COR-L47 (cell line): ENCODE measurements around the gene CCDC170.
"Not testable (repeated sequence)": the region's sequence is repeated elsewhere in the genome, so short reads cannot be mapped to it uniquely, and the experiment has no call there.

ENCODE experiments used
- DNase-seq: peaks from one replicate; lab custom pipeline; 2025; lab: John Stamatoyannopoulos, UW

The CCDC170 gene

DNA sequence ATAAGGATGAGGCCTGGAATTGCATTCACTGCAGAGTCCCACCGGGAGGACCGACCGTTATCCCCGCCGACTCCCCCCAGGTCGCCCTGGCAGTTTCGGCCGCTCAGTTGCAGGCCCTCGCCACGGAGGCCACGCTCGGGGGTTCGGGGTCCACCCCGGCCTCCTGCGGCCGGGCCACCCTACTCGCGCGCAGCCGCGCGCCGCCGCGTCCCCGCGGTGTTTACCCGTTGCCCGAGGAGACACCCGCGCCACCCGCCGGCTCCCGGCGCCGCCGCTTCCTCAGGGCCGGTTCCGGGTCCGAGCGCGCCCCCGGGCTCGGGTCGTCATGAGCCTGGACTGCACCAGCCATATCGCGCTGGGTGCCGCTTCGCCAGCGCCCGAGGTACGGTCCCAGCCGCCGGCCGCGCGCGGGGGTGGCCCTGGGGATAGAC is at the start of gene CCDC170:
Gene CCDC170, plus strand, starts transcription at position 214 of the 431 bp plus-strand sequence. Its CDS starts 112 bp downstream, at position 326.
- no peak for DNase-seq

GRCh38 chr6:151445482-151445881 is 48.3 kb upstream of the CCDC170 start:
- no peak for DNase-seq

DNA sequence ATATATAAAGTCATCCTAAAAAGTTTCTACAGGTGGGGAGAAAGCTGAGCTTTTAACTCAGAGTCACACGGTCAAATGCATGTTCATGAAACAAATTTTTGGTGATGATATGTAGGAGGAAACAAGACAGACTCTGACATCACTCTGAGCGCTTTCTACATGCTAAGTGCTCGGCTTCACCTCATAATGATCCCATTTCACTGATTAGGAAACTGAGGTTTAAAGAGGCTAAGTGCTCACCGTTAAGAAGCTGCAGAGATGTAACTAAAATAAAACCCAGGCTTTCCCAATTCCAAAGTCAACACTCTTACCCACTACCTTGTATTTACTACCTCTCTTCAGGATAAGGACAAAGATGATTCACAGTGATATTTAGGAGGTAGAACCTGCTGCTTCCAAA is 46.6 kb upstream of the CCDC170 start:
- DNase-seq = no peak

- DNase-seq = no peak
These were observed 45.2 kb upstream of the CCDC170 start for GRCh38 chr6:151448623-151449022.

GRCh38 chr6:151450928-151451327 is 42.9 kb upstream of the CCDC170 start:
- DNase-seq = not testable (repeated sequence)

DNA sequence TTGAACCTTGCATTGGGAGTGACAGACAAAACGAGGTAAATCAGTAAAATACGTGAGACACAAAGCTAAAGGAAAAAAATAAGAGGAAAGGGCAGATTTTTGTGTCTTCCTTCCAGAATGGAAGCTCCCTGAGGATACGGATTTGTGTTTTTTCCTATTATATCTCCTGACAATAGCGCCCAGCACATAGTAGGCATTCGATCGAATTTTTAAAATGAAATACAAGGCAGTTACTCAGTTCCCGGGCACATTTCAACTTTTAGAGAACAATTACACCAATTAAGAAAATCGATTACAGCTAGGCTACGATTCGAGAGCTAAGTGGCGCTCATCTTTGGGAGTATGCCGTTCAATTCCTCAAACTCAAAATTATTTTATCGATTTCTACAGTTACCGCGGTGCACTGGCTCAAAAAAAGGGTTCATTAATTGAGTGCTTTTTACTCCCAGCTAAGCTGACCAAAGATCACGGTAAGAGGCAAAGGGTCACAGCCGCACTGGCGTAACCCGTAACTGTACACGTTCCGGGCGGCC is 42.3 kb upstream of the CCDC170 start:
- DNase-seq = no peak

- peak; percentile 96 for DNase-seq
These were observed 41.7 kb upstream of the CCDC170 start, which contains the start of gene RMND1 for GRCh38 chr6:151451950-151452749. Gene RMND1 (minus strand): TSS chr6:151452126. CDS start chr6:151445811, 6,315 bp downstream.

- DNase-seq = no peak
These were observed 40.9 kb upstream of the CCDC170 start for GRCh38 chr6:151452750-151453427.

DNA sequence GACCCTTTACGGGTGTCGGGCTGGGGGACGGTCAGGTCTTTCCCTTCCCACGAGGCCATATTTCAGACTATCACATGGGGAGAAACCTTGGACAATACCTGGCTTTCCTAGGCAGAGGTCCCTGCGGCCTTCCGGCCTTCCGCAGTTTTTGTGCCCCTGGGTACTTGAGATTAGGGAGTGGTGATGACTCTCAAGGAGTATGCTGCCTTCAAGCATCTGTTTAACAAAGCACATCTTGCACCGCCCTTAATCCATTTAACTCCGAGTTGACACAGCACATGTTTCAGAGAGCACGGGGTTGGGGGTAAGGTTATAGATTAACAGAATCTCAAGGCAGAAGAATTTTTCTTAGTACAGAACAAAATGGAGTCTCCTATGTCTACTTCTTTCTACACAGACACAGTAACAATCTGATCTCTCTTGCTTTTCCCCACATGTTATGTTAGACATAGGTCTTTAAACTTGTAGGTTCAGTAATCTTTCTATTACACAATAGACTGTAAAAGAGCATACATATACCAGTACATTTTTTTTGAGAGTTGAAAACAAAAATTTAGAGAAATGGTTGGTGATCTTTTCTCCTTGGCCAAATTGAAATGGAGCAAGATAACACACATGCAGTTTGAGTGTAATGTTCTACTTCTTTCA is 37.9 kb upstream of the CCDC170 start:
- not testable (repeated sequence) for DNase-seq

DNA sequence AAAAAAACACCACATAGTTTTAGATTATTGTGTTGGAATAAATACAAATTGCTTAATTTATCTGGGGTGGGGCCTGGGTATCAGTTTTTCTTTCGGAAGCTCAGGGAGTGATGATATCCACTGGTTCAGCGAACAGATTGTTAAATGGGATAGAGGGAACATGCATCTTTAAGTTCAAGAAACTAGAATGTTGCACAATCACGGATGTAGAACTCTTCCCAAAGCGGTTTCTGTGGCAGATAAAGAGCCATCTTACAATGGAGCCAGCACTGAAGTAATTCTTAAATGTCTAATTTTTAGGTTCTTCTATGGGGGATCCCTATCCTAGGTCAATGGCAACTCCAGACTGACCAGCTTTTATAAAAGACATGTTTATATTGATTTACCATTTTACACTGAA is 32.1 kb upstream of the CCDC170 start:
- no peak for DNase-seq

DNA sequence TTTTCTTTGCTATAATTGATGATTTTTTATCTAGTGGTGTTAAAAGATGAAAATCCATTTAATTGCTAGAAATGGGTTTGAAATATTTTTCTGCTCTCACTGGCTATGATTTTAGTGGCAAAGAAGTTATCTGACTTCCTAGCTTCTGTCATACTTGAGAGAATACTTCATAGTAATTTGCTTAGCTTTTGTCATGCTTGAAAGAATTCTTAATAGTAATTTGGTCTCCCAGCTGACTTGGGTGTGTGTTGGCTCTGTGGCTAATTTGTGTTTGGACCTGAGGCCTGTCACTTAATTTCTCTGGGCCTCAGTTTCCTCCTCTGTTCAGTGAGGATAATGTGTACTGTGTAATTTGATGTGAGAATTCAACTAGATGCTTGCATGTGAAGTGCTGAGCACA is 29.1 kb upstream of the CCDC170 start:
- DNase-seq = no peak

DNA sequence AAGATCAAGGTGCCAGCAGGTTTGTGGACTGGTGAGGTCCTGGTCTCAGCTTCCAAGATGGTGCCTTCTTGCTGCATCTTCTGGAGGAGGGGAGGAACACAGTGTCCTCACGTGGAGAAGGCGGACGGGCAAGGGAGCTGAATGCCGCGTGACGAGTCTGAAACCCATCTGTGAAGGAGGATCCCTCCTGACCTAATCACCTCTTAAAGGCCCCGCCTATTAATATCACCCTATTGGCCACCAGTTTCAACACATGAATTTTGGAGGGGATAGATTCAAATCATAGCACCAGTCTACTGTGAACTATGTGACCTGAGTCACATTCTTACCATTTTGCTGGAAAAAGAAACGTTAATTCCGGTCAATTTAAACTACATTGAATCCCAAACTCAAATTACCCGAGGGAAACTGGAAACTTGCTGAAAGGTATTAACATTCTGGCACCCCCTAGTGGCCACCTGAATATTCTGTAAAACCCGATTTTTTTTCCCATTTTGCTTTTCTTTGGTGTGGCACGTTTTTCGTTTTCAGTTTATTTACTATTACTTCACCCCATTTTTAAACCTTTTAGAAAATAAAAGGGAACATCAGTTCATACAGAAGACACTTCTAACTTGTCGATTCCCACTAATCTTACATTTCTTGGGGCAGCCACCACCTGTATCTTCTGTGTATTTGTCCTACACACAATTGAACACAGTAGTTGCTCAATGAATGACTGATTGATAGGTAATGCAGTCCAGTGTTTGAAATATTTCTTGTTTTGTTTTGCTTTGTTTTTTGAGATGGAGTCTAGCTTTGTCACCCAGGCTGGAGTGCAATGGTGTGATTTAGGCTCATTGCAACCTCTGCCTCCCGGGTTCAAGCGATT is 17.9 kb upstream of the CCDC170 start:
- no peak for DNase-seq

GRCh38 chr6:151477726-151478125 is 16.1 kb upstream of the CCDC170 start:
- no peak for DNase-seq

DNA sequence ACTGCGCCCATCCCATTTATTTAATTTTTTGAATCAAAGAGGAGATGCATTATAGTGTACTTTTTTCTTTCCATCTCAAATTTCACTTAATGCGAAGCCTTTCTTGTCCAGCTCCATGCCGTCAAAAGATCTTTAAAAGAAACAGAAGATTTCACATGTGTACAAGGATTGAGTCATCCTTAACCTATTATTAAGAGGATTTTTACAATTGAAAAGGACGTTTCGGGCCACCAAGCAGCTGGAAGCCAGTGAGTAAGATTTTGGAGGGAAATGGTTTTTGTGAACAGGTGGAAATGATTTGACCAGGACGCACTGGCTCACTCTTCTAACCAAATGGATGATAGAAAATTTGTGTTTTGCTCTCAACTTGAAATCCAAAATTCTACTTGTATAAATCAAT is 15.1 kb upstream of the CCDC170 start:
- DNase-seq = no peak

DNA sequence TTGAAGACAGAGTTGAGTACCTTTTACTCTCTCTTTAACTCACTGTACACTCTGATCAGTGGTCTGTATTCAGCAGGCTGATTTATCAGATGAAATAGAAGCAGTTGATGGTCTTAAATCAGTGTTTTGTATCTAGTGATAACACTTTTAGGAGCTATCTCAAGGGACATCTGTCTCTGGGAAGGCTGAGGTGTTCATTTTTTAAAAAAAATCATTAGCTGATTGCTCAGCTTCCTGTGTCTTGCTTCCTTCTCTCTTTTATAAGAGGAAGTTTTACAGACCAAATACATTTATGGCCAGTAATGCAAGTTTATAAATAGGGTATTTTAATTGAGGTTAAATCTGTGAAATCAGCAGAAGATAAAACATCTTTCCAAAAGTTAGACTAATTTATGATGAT is 12.0 kb upstream of the CCDC170 start:
- DNase-seq = no peak

DNA sequence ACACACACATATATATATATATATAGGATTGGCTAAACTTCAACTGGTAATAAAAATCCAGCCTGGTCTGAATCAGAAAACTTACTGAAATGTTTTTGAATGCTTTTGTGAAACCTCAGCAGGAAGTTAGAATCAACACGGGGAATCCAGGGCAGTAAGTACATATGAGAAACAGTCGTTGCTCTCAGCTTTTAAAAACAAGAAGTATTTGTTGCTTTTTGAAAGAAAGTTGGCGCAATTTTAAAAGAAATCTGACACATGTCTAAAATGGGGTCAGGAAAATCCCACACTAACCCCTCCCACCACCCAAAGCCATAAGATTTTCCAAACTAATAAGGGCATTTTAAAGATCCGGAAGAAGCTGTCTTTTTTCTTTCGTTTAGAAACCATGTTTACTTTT is 11.5 kb upstream of the CCDC170 start:
- no peak for DNase-seq

DNA sequence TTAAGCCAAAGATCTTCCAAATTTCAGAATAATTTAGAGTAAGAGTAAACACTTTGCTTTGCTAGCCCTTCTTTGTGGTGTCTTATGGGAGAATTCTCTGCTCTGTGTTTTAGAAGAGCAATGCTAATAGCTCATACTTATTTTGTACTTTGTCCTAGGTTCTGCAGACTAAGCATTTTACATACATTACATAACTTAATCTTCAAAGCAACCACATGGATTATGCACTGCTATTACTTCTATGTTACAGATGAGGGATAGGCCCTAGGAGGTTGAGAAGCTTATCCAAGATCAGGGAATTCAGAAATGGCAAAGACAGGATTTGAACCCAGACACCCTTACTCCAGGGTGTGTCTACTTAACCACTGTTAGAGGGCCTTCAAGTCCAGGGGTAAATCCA is 9.8 kb upstream of the CCDC170 start:
- DNase-seq = no peak

DNA sequence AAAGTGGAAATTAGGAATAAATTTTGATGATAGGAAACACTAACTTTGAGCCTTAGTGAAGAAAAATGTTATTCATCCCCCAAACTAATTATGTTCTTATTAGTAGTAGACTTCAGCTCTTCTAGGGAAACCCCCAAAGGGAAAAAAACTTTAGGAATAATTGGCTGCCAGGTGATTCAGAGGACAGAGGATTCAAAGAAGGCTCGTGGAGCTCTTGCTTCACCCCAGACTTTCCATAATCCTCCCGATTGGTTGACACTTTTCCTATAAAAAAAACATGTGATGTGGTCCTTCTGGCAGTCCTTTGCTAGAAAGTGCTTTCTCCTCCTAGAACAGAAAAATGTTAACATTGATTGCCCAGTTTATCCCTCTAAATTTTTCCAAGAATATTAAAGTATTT is 5.6 kb upstream of the CCDC170 start:
- no peak for DNase-seq

- no peak for DNase-seq
These were observed 2.8 kb upstream of the CCDC170 start for GRCh38 chr6:151490996-151491395.

DNA sequence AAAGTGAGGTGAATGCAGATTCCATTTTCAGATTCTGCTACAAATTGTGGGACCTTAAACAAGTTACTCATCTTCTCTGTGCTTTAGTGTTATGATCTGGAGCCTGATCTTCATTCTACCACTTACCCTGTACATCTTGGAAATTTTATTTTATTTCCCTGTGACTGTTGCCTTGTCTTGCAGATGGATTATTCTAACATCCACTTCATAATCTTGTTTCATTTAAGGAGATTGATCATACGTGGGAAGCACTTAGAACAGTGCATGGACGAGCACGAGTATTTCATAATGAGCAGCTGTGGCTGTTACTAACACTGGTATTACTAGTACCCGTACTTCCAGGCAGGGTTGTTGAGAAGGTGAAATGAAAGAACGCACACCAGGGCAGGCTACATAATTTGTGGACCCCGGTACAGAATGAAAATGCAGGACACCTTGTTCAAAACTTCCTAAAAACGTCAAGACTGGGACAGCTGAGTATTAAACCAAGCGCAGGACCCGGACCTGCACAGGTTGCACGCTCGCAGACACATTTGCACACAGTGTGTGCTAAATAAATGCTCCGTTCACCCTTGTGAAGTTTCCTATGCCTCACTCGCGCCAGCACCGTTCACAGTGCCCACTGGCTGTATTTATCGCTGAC is 535 bp upstream of the CCDC170 start:
- DNase-seq = no peak
